ENCODE results near the gene ARL2. TPM values are rescaled to one million over a fixed set of nuclear protein-coding genes. Genes with fewer than 3 reads are reported as not detected.

The ARL2 gene
- total RNA-seq, 2 donors from 2014 or later, result 29.4 to 50.5 TPM

DNA sequence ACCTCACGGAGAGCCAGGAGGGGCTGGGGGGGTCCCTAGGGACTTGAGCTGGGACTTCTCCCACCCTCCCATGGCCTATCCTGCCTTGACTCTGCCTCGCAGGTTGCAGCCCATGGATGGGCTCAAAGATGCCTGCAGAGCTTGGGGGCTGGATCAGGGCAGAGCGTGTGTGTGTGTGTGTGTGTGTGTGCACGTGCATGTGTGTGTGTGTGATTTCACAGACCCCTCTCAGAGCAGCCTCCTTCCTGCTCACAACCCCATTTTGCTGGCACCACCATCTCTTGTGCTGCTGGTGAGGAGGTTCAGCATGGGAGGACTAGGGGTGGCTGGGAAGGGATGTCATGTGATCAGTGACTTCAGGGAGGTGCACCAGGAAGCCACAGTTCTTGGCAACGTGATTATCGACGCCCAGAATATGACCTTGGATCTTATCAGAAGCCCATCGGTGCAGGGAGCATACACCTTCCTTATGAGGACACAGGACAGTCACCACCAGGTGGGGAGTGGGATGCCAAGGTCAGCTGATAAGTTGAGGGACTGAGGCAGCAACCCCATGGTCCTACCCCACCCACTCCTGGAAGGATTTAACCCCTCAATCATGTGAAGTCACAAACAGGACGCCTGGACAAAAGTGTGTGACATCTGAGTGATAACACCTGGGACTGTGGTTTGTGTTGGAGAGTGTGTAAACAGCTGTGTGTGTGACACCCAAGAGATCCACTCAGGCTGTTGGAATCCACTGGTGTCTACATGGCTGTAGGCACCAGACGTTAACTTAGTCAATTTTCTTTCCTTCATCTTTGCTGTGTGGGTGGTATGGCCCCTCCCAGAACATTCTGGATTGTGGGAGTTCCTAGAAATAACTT is 46.2 kb downstream of the ARL2 start:
- DNase-seq (ENCODE audit: low spot score), result no peak
- no peaks in the 10 kb centered on the region for H3K4me1 Mint-ChIP-seq (ENCODE audit: low read depth in 2 of 2)
- no peak overlapping the region for H3K4me3 Mint-ChIP-seq
- H3K27ac Mint-ChIP-seq, result no peak overlapping the region
- peaks cover 0 to 9% of the 10 kb centered on the region in 2 donors for H3K27me3 Mint-ChIP-seq
- H3K9me3 Mint-ChIP-seq, result no peaks in the 10 kb centered on the region
- no peaks in the 10 kb centered on the region for H3K36me3 Mint-ChIP-seq
- no peak for ATAC-seq

DNA sequence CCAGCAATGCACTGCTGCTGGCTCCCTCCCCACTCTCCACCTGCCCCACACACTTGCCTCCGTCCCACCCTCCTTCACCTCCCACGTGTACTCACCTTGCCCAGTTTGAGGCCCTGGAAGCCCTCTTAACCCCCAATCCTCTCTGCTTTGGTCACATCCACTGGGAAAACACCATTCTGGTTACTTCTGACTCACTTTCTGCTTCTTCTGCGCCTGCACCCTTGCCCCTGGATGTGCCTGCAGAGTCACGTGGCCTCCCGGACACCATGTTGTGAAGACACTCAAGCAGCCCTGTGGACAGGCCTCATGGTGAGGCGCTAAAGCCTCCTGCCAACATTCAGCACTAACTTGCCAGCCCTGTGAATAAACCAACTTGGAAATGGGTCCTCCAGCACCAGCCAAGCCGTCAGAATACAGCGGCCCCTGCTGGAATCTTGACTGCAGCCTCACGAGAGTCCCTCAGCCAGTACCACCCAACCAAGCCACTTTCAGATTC is 47.0 kb downstream of the ARL2 start:
- no peaks in the 10 kb centered on the region for H3K9me3 Mint-ChIP-seq
- DNase-seq (ENCODE audit: low spot score) (no peak), ATAC-seq (no peak)
- no peaks in the 10 kb centered on the region for H3K4me1 Mint-ChIP-seq (ENCODE audit: low read depth in 2 of 2)
- H3K27ac Mint-ChIP-seq, result no peak overlapping the region
- H3K27me3 Mint-ChIP-seq, result peaks cover 0 to 7% of the 10 kb centered on the region in 2 donors
- no peak overlapping the region for H3K4me3 Mint-ChIP-seq
- no peaks in the 10 kb centered on the region for H3K36me3 Mint-ChIP-seq

DNA sequence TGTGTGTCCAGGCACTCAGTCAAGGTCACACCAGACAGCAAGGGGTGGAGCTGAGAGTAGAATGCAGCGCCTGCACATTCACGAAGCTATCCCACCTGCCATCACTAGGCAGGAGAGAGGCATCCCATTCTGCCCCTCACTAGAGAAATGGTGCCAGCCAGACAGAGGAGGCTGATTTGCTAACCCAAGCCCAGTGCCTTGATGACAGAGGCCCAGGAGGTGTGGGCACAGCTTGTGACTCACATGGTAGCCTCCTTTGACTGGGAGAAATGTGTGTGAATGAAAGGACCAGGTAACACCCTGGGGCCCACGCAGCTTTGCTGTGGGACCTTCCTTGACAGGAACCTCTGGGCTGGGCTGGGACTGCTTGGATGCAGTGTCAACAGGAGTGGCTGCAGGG is 49.6 kb downstream of the ARL2 start:
- Mint-ChIP-seq H3K27ac (no peak overlapping the region), H3K4me3 (no peak overlapping the region), H3K4me1 (ENCODE audit: low read depth in 2 of 2) (no peaks in the 10 kb centered on the region), H3K36me3 (no peaks in the 10 kb centered on the region), H3K27me3 (peaks cover 0 to 7% of the 10 kb centered on the region in 2 donors), H3K9me3 (no peaks in the 10 kb centered on the region)
- ATAC-seq (no peak), DNase-seq (ENCODE audit: low spot score) (no peak)

DNA sequence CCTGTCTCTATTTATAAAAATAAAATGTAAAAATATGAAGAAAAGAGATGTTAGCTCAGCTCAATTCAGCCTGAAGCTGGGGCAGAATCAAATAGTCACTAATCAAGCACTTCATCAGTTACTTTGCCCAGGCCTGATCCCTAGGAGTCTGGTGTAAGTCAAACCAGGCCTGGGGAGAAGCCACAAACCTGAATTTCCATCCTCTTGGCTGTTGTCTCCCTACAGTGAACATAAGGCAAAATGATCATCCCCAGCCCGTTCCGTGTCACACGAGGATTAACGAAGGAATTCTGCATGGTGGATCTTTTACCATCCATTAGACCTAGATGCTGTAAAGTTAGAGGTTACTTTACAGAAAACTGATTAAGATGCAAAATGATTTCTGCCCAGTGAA is 50.9 kb downstream of the ARL2 start:
- H3K36me3 Mint-ChIP-seq, result no peaks in the 10 kb centered on the region
- ATAC-seq (no peak), DNase-seq (ENCODE audit: low spot score) (no peak)
- no peak overlapping the region for H3K4me3 Mint-ChIP-seq
- H3K9me3 Mint-ChIP-seq, result no peaks in the 10 kb centered on the region
- no peaks in the 10 kb centered on the region for H3K4me1 Mint-ChIP-seq (ENCODE audit: low read depth in 2 of 2)
- H3K27me3 Mint-ChIP-seq, result peaks cover 0 to 7% of the 10 kb centered on the region in 2 donors
- H3K27ac Mint-ChIP-seq, result no peak overlapping the region

DNA sequence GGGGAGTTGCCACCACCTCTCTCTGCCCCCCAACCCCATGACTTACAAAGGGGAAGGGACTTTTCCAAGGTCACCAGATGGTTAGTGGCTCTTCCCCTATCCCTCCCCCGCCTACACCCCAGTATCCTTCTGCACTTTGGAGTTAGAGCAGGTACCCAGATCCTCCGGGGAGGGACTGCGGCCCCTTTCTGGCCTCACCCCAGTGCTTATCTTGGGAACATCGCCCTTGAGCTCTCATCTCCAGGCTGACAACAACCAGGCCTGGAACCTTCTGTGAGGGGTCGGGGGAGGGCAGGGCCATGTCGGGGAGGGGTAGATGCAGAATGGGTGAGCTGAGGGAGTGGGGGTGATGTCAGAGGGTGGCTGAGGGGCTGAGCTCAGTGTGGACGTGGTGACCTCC is 51.9 kb downstream of the ARL2 start:
- DNase-seq (ENCODE audit: low spot score), result no peak
- no peak for ATAC-seq
- H3K36me3 Mint-ChIP-seq, result no peaks in the 10 kb centered on the region
- H3K4me1 Mint-ChIP-seq (ENCODE audit: low read depth in 2 of 2), result no peaks in the 10 kb centered on the region
- no peaks in the 10 kb centered on the region for H3K9me3 Mint-ChIP-seq
- peaks cover 0 to 7% of the 10 kb centered on the region in 2 donors for H3K27me3 Mint-ChIP-seq
- H3K4me3 Mint-ChIP-seq, result no peak overlapping the region
- no peak overlapping the region for H3K27ac Mint-ChIP-seq

DNA sequence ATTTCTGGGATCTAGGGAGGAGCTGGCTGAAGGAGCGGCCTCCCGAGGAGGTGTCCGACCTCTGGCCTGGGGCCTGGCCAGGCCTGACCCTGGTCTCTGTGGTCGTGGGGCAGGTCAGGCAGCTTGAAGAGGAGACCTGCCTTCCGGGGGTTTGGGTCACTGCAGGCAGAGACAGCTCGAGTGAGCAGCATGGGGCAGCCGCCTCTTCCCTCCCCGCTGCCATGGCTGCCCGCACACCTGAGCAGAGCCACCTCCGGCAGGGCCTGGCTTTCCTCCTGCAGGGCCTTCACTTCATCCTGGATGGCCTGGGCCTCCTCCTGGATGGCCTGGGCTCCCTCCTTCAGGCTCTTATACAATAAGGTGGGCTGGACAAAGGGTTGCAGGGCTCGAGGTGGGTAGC is 52.4 kb downstream of the ARL2 start:
- Mint-ChIP-seq H3K4me1 (ENCODE audit: low read depth in 2 of 2) (no peaks in the 10 kb centered on the region), H3K27me3 (peaks cover 0 to 4% of the 10 kb centered on the region in 2 donors), H3K4me3 (no peak overlapping the region), H3K27ac (no peak overlapping the region), H3K9me3 (no peaks in the 10 kb centered on the region), H3K36me3 (no peaks in the 10 kb centered on the region)
- no peak for ATAC-seq
- no peak for DNase-seq (ENCODE audit: low spot score)

DNA sequence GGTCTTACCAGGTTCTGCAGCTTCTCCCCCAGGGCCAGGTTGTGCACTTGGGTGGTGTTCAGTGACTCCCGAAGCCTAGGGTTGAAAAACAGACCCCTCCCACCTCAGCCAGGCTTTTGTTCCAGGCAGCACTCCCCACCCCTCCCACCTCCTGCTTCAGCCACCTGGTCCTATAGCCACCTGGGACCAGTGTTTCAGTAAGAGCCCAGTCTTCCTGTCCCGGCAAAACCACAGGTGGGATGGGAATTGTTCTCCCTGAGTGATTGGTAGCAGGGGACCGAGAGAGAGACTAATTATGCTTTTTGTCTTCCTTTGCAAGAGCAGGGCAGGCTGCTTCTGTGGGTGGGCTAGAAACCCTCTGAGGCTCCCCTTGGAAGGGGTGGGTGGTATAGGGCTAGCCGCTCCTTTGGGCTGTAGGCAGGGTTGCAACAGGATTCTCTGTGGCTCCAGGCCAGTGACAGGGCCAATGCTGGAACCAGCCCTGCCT is 52.9 kb downstream of the ARL2 start:
- no peaks in the 10 kb centered on the region for H3K36me3 Mint-ChIP-seq
- no peaks in the 10 kb centered on the region for H3K4me1 Mint-ChIP-seq (ENCODE audit: low read depth in 2 of 2)
- DNase-seq (ENCODE audit: low spot score) (no peak), ATAC-seq (no peak)
- no peaks in the 10 kb centered on the region for H3K9me3 Mint-ChIP-seq
- H3K27ac Mint-ChIP-seq, result no peak overlapping the region
- H3K27me3 Mint-ChIP-seq, result peaks cover 0 to 4% of the 10 kb centered on the region in 2 donors
- H3K4me3 Mint-ChIP-seq, result no peak overlapping the region

DNA sequence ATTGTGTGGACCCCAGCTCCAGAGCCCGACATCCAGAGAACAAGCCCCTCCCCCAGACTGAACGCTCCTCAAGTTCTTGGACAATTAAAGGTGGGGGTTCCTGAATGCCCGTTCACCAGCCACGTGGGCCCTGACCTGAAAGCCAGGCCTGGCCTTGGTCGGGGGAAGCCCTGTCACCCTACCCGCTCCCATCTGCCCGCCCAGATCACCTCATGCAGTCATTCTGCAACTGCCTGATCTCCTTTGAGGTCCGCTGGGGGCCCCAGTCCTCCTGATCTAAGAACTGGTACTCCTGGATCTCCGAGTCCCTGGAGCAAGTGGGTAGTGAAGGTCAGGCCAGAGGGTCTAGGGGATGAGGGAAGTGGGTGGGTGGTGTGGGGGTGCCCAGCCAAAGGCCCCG is 53.5 kb downstream of the ARL2 start:
- peaks cover 0 to under 1% of the 10 kb centered on the region in 2 donors for H3K27me3 Mint-ChIP-seq
- no peaks in the 10 kb centered on the region for H3K9me3 Mint-ChIP-seq
- no peaks in the 10 kb centered on the region for H3K36me3 Mint-ChIP-seq
- no peaks in the 10 kb centered on the region for H3K4me1 Mint-ChIP-seq (ENCODE audit: low read depth in 2 of 2)
- no peak for DNase-seq (ENCODE audit: low spot score)
- no peak for ATAC-seq
- no peak overlapping the region for H3K27ac Mint-ChIP-seq
- H3K4me3 Mint-ChIP-seq, result no peak overlapping the region

DNA sequence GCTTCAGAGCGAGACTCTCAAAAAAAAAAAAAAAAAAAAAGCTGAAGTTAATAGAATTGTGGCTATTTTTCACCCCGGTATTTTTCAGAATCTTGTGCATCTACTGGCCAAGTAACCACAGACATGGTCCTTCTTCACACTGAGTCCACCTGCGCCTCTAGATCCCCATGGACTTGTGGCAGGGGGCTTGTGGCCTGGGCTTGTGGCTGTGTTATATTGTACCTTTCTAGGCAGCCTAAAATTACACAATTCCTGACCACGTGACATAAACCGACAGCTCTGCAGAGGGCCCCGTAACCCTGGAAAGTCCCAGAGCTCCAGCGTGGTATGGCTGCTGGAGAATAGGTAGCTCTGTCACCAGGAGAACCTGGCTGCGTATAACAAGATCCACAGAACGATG is 55.3 kb downstream of the ARL2 start:
- Mint-ChIP-seq H3K9me3 (no peaks in the 10 kb centered on the region), H3K4me1 (ENCODE audit: low read depth in 2 of 2) (no peaks in the 10 kb centered on the region), H3K36me3 (no peaks in the 10 kb centered on the region), H3K4me3 (no peak overlapping the region), H3K27ac (no peak overlapping the region), H3K27me3 (no peaks in the 10 kb centered on the region)
- no peak for DNase-seq (ENCODE audit: low spot score)
- no peak for ATAC-seq

Other genes with a start within 250 kb of the ARL2 start
- gene SF1, start 235.6 kb upstream of the ARL2 start, total RNA-seq, result 100 to 1,000 TPM; 376 to 425 TPM
- 10 to 100 TPM; 17.6 to 47.1 TPM for gene MAP4K2, start 210.9 kb upstream of the ARL2 start, total RNA-seq
- 10 to 100 TPM; 32.6 to 53.5 TPM for gene MEN1, start 203.6 kb upstream of the ARL2 start, total RNA-seq
- gene CDC42BPG, start 169.5 kb upstream of the ARL2 start, total RNA-seq, result 1 to 10 TPM in 1 of 2 donors, under 1 TPM in 1; 0.59 to 1.9 TPM
- 100 to 1,000 TPM; 202 to 235 TPM for gene EHD1, start 135.5 kb upstream of the ARL2 start, total RNA-seq
- 10 to 100 TPM; 24.1 to 31.9 TPM for gene ATG2A, start 97.0 kb upstream of the ARL2 start, total RNA-seq
- 10 to 100 TPM; 32.6 to 35.6 TPM for gene PPP2R5B, start 89.5 kb upstream of the ARL2 start, total RNA-seq
- gene GPHA2, start 78.3 kb upstream of the ARL2 start, total RNA-seq, result not detected
- not detected for gene MAJIN, start 42.1 kb upstream of the ARL2 start, total RNA-seq
- gene BATF2, start 17.2 kb upstream of the ARL2 start, total RNA-seq, result not detected
- gene SNX15, start 13.3 kb downstream of the ARL2 start, total RNA-seq, result 10 to 100 TPM; 14.1 to 28.2 TPM
- gene SAC3D1, start 27.1 kb downstream of the ARL2 start, total RNA-seq, result 10 to 100 TPM in 1 of 2 donors, 1 to 10 TPM in 1; 7.6 to 18.5 TPM
- gene NAALADL1, start 44.4 kb downstream of the ARL2 start, total RNA-seq, result 10 to 100 TPM; 14.2 to 34.7 TPM
- gene CDCA5, start 69.9 kb downstream of the ARL2 start, total RNA-seq, result 100 to 1,000 TPM in 1 of 2 donors, 10 to 100 TPM in 1; 59.2 to 140 TPM
- 10 to 100 TPM; 34.1 to 36.5 TPM for gene ZFPL1, start 70.1 kb downstream of the ARL2 start, total RNA-seq
- gene VPS51, start 82.1 kb downstream of the ARL2 start, total RNA-seq, result 100 to 1,000 TPM; 132 to 149 TPM
- 10 to 100 TPM; 18.6 to 30.7 TPM for gene TM7SF2, start 97.7 kb downstream of the ARL2 start, total RNA-seq
- 10 to 100 TPM in 1 of 2 donors, 1 to 10 TPM in 1; 9.8 to 23.7 TPM for gene ZNHIT2, start 103.5 kb downstream of the ARL2 start, total RNA-seq
- gene FAU, start 108.0 kb downstream of the ARL2 start, total RNA-seq, result 100 to 1,000 TPM; 681 to 986 TPM
- gene MRPL49, start 108.2 kb downstream of the ARL2 start, total RNA-seq, result 10 to 100 TPM; 77.8 to 80.4 TPM
- gene SYVN1, start 120.4 kb downstream of the ARL2 start, total RNA-seq, result 10 to 100 TPM; 78.8 to 80.1 TPM
- not detected for gene SPDYC, start 156.1 kb downstream of the ARL2 start, total RNA-seq
- gene CAPN1, start 167.8 kb downstream of the ARL2 start, total RNA-seq, result 100 to 1,000 TPM; 141 to 146 TPM
- 10 to 100 TPM; 56.8 to 80.9 TPM for gene POLA2, start 247.8 kb downstream of the ARL2 start, total RNA-seq

Data from natural killer cell treated with Interleukin-12 subunit alpha and Interleukin-12 subunit beta and Interleukin-15 and Interleukin-18, amount 100 ng/mL, for 72 hours (primary cell).